ENCODE results near the gene LIN7B.
A peak's percentile ranks its signal among the peaks of the same experiment; 100 is the strongest.
"Not testable (repeated sequence)": the region's sequence is repeated elsewhere in the genome, so short reads cannot be mapped to it uniquely, and the experiment has no call there.

The LIN7B gene, protein sequence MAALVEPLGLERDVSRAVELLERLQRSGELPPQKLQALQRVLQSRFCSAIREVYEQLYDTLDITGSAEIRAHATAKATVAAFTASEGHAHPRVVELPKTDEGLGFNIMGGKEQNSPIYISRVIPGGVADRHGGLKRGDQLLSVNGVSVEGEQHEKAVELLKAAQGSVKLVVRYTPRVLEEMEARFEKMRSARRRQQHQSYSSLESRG

GRCh38 chr19:49113762-49114629 lies at the start of gene LIN7B:
Gene LIN7B (plus strand): TSS chr19:49114370. CDS start chr19:49114405, 35 bp downstream.
- peak; percentile 83 for DNase-seq (ENCODE audit: low read depth)

DNA sequence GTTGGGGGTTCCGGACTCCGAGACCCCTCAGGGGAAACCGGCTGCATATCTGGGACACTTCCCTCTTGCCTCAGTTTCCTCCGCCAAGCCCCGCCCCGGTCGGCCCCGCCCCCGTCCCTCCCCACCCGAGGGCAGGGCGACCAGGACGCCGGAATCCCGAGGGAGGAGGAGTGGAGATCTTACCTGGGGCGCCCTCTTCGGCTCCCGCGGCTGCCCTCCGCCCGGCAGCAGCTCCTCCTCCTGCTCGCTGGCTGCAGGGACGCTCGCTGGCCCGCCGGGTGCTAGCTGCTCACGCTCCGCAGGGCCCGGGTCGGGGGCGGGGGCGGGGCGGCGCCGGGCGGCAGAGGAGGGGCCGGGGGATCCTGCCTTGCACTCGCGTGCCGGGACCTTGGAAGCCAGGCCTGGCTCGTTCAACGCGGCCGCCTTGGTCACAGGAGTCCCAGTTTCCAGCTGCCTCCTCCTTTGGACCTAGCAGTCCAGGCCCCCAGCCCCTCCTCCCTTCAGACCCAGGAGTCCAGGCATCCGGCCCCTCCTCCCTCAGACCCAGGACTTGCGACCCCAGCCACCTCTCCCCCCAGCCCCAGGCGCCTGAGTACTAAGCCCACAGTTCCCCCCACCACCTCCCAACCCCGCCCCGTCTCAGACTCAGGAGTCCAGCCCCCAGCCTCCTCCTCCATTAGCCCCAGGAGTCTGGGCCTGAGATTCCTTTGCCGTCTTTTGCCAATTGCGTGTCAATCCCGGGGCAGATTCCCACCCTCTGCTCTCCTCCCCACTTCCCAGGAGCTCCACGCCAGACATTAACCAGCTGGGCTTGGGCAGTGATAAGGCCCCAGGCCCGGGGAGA lies 49.2 kb upstream of the LIN7B start, which contains the start of gene NTF4:
Gene NTF4 (minus strand): TSS at position 51 of the 844 bp plus-strand sequence. CDS start 2,821 bp downstream, outside the sequence.
- no peak for DNase-seq (ENCODE audit: low read depth)

DNA sequence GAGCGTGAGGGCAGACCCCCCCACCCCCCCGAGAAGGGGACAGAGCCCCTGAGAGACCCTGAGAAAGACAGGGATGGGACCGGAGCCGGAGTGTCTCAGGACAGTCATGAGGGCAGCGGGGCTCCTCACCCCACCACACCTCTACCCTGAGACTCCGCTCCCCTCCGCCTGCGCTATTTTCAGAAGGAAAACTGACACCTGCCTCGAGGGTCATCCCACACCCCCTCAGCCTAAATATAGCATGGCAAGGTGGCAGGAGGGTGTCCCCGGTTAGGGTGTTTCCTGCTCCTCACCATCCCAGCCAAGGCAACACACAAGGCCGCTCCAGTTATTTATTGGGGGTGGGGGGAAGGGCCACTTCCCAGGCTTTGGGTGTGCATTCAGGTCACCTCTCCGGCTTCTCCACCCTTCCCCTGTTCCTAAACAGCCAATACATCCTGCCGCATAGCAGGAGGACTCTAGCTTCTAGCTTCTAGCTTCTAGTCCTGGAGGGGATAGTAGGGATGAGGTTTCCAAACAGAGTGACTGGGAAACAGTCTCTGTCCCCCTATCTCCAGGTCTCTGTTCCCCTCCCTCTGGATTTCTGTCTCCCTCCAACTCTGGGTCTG lies 48.2 kb upstream of the LIN7B start:
- DNase-seq (ENCODE audit: low read depth), result no peak

GRCh38 chr19:49067554-49067953 lies 46.6 kb upstream of the LIN7B start:
- no peak for DNase-seq (ENCODE audit: low read depth)

DNA sequence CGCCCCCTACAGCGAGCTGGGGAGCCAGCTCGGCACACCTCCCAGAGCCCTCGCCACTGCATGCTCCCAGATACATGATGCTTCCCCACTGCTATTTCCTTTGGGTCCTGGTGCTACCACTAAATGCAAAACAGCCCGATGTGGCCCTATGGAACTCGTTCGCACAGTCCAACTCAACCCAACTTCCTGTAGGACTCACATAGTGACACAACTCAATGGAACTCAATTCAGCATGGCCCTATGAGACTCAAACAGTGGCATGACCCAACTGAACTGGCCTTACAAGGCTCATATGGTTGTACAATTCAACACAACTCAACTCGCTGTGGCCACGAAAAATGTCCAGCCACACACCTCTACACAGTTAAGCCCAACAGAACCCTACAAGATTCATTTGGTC lies 45.1 kb upstream of the LIN7B start:
- DNase-seq (ENCODE audit: low read depth), result no peak

- DNase-seq (ENCODE audit: low read depth), result no peak
Observed at GRCh38 chr19:49070416-49070815, 43.8 kb upstream of the LIN7B start.

DNA sequence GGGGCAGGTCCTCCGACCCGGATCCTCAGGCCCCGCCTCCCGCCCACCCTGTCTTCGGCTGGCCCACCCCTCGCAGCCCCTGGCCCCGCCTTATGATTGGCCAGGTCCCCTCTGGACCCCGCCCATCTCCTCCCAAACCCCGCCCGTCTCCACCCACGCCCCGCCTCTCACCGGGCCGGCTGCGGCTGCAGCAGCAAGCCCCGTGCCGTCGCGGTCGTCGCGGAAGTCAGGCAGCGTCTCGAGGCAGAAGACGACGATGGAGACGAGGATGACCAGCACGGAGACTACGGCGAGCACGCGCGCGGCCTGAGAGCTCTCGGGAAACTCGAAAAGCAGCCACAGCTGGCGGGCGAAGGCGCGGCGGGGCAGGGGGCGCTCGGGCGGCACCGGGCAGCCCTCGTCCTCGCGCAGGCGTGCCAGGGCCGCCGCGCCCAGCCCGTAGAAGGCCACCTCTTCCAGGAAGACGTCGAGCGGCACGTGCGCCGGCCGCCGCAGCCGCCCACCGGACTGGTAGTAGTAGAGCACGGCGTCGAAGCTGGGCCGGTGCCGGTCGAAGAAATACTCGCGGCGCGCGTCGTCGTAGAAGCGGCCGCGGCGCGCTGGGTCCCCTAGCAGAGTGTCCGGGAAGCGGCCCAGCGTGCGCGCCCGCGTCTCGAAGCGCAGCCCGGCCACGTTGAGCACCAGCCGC lies 42.2 kb upstream of the LIN7B start:
- no peak for DNase-seq (ENCODE audit: low read depth)

DNA sequence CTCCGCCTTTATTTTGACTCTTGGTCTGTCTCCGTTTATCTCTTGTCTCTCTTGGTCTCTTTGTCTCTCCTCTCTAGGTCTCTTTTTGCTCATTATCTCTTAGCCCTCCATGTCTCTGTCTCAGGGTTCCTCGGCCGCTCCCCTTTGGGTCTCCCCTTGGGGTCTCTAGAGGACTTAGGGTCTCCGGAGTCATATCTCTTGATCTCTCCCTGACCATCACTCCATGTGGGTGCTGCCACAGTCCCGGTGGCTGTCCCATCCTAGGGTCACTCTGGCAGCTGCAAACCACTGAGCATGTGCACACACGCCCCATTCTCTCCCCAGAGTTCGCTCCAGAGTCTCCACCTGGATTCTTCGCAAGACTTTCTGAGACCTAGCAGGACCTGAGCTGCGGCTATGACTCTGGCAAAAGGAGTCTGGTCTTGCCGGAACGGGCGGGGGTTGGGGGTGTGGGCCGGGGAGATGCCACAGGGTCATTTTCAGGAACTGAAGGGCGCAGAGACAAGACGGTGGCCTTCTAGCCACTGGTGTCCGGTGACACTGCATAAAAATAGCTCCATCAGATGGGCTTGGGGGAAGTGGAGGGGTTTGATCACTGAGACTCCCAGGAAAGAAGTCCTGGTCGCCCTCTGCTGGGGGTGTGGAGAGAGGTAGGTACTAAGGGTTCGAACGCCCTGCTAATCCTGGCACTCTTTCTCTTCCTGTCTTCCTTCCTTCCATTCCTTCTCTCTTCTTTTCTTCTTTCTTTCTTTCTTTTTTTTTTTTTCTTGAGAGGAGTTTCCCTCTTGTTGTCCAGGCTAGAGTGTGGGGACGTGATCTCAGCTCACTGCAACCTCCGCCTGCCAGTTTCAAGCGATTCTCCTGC lies 40.4 kb upstream of the LIN7B start:
- no peak for DNase-seq (ENCODE audit: low read depth)

GRCh38 chr19:49074869-49075268 lies 39.3 kb upstream of the LIN7B start:
- DNase-seq (ENCODE audit: low read depth), result not testable (repeated sequence)

DNA sequence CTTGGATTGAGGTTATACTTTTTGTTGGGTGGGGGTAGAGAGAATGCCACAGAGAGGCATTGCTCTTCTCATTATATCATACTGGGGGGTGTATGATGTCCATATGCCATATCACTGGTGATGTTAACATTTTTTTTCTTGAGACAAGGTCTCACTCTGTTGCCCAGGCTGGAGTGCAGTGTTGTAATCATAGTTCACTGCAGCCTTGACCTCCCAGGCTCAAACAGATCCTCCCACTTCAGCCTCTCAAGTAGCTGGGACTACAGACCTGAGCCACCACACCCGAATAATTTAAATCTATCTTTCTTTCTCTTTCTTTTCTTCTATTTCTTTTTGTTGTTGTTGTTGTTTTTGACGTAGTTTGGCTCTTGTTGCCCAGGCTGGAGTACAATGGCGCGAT lies 33.8 kb upstream of the LIN7B start:
- DNase-seq (ENCODE audit: low read depth), result no peak

DNA sequence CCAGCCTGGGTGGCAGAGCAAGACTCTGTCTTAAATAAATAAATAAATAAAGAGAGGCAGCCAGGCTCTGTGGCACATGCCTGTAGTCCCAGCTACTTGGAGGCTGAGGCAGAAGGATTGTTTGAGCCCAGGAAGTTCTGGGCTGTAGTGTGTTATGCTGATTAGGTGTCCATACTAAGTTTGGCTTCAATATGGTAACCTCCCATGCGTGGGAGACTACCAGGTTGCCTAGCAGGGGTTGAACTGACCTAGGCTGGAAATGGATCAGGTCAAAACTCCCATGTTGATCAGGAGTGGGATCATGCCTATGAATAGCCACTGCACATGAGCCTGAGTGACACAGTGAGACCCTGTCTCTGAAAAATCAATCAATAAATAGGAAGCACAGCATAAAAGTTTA lies 32.9 kb upstream of the LIN7B start:
- no peak for DNase-seq (ENCODE audit: low read depth)

DNA sequence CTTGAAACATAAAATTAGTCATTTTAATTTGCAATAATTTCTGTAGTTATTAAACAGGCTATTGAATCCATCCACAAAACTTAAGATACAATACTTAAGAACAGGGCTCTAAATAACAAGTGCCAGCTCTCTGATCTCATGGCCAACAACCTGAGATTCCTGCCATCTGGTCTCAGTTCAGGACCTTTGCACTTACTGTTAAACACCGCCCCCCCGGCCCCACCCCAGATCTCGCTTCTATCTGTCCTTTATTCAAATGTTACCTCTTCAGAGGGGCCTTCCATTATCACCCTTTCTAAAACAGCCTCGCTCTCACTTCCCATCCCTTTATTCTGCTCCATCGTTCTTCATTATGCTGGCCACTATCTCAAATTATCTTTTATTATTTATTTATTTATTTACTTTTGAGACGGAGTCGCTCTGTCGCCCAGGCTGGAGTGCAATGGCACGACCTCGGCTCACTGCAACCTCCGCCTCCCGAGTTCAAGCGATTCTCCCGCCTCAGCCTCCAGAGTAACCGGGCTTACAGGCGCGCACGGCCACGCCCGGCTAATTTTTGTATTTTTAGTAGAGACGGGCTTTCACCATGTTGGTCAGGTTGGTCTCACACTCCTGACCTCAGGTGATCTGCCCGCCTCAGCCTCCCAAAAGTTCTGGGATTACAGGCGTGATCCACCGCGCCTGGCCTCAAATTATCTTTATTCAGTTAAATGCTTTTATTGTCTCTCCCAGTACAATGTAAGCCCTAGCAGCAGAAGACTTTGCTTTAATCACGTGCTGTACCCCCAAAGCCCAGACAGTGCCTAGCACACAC lies 29.8 kb upstream of the LIN7B start:
- DNase-seq (ENCODE audit: low read depth), result no peak

DNA sequence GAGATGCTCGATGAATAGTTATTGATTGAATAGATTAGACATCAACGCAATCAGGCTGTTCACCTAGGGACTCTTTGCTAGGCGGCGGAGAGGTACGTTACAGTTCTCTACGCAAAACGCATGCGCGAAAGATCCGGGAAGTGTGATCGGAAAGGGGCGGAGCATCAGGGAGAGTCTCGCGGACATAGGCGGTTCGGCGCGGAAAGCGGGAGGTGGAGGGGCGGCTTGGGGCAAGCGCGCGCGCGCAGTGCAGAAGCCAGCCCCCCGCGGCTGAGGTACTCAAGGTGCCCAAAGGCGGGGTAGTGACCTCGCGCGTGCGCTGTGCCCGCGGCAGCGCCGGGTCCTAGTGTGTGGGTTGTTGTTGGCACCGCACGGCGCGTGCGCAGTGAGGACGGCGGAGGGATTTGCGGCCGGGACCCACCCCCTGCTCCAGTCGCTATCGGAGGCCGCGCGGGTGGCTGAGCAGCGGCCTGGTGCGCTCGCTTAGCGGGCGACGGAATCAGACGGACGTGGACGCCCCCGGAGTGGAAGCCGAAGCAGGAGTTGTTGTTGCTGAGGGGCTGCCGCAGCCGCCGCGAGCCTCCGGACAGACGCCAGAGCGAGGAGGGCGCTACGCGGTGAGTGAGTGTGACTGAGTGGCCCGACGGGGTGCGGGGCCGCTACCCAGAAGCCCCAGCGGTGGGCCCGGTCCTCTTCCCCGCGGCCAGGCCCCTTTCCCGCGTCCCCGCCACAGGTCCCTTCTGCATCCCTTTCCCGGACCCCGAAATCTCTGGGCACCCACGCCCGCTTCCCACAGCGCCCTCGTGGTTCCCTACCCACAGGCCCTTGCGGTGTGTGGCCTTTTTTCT lies 28.9 kb upstream of the LIN7B start, which contains the start of gene SNRNP70:
Gene SNRNP70 (plus strand): TSS at position 432 of the 848 bp plus-strand sequence. CDS start 964 bp downstream, outside the sequence.
- peak; percentile 99 for DNase-seq (ENCODE audit: low read depth)

- DNase-seq (ENCODE audit: low read depth), result no peak
Observed at GRCh38 chr19:49085868-49086232, 28.3 kb upstream of the LIN7B start.

- DNase-seq (ENCODE audit: low read depth), result no peak
Observed at GRCh38 chr19:49086296-49086695, 27.9 kb upstream of the LIN7B start.

- DNase-seq (ENCODE audit: low read depth), result no peak
Observed at GRCh38 chr19:49091391-49092038, 22.7 kb upstream of the LIN7B start.

GRCh38 chr19:49092686-49093085 lies 21.5 kb upstream of the LIN7B start:
- DNase-seq (ENCODE audit: low read depth), result no peak

Data from activated T-cell treated with anti-CD3 and anti-CD28 coated beads for 48 hours (primary cell).